HepG2 (cell line): ENCODE data around the gene CACNA1F. TPM values are rescaled to one million over a fixed set of nuclear protein-coding genes. Genes with fewer than 3 reads are reported as not detected.

Experiments
- ATAC-seq: fragments of 200-7000 bp; cut with Tn5 transposase; 3 replicates; pipeline ENCODE4 v1.9.1; 2020; ENCODE audit warnings: mild to moderate bottlenecking, moderate library complexity
- BruUV-seq: library from RNA; stranded (reverse); fragments of 400-500 nt; replicated peaks from 2 replicates; lab custom pipeline; 2021; lab: Mats Ljungman, UMichigan
- CTCF ChIA-PET: fragments of 300-600 bp; formaldehyde crosslinking; extraction: SDS; loops from one replicate; lab custom pipeline; 2021; ENCODE audit warnings: low total read pairs, inconsistent platforms, low intra/inter-chr PET ratio; lab: Yijun Ruan, JAX
- POLR2A ChIA-PET: fragments of 350-600 bp; sonication (Branson Sonifier 250); formaldehyde crosslinking; loops from one replicate; lab custom pipeline; 2020; ENCODE audit warnings: antibody characterized with exemption, inconsistent platforms; lab: Yijun Ruan, JAX
- DNase-seq: peaks from one replicate; pipeline ENCODE4 v3.0.0-alpha.2; 2015; ENCODE audit warnings: low spot score
- FAIRE-seq: peaks from 3 replicates; lab custom pipeline; 2011; peaks lifted over from hg19 to GRCh38; lab: Jason Lieb, UNC
- H2AFZ ChIP-seq: one replicate; pipeline ENCODE4 v1.6.1; 2011; ENCODE audit warnings: low read length, inconsistent platforms
- H3K27ac ChIP-seq: fragments of 300-600 bp; 3 replicates; pipeline ENCODE4 v1.8.0; 2011; ENCODE audit warnings: mixed run types, mild to moderate bottlenecking, mixed read lengths, low read length, inconsistent platforms; ENCODE audit not compliant: insufficient read depth; ENCODE audit errors: extremely low read length
- H3K27me3 ChIP-seq, 2 experiments: fragments of 200-600 bp in 1 of 2; 2 replicates in 1 of 2; 3 replicates in 1 of 2; pipeline versions ENCODE4 v1.6.0 to v1.8.0; 2011; ENCODE audit warnings: low read length in 2 of 2, mild to moderate bottlenecking in 2 of 2, moderate library complexity in 2 of 2, inconsistent platforms in 1 of 2; ENCODE audit not compliant: insufficient read depth in 2 of 2, control insufficient read depth in 1 of 2
- H3K36me3 ChIP-seq, 2 experiments: fragments of 200-600 bp in 1 of 2; replicated peaks in 1 of 2; 2 replicates in 1 of 2; 3 replicates in 1 of 2; pipeline versions ENCODE4 v1.5.1 to v1.8.0; 2011; ENCODE audit warnings: low read length in 2 of 2, inconsistent platforms in 1 of 2; ENCODE audit not compliant: insufficient read depth in 2 of 2, control insufficient read depth in 1 of 2
- H3K4me1 ChIP-seq: 2 replicates; pipeline ENCODE4 v1.5.1; 2012; ENCODE audit warnings: low read length, inconsistent platforms; ENCODE audit not compliant: insufficient read depth
- H3K4me2 ChIP-seq: 2 replicates; pipeline ENCODE4 v1.6.0; 2011; ENCODE audit warnings: low read depth, low read length, inconsistent platforms
- H3K4me3 ChIP-seq, 3 experiments: fragments of 200-600 bp in 1 of 3; sonication (generic), shearing (Covaris generic) in 1 of 3; replicated peaks in 1 of 3; 2 replicates each; pipeline ENCODE4 v1.5.1; 2011 to 2016; ENCODE audit warnings: low read length in 3 of 3, inconsistent platforms in 2 of 3, low read depth in 2 of 3, mild to moderate bottlenecking in 2 of 3, control low read depth in 1 of 3, mixed read lengths in 1 of 3; ENCODE audit not compliant: insufficient read depth in 1 of 3
- H3K79me2 ChIP-seq: one replicate; pipeline ENCODE4 v1.6.1; 2011; ENCODE audit warnings: low read length, inconsistent platforms; ENCODE audit not compliant: insufficient read depth
- H3K9ac ChIP-seq: 2 replicates; pipeline ENCODE4 v1.6.0; 2011; ENCODE audit warnings: mild to moderate bottlenecking, low read depth, low read length, inconsistent platforms; ENCODE audit not compliant: insufficient read depth
- H3K9me3 ChIP-seq: 2 replicates; pipeline ENCODE4 v1.5.1; 2012; ENCODE audit warnings: mild to moderate bottlenecking, low read length
- H4K20me1 ChIP-seq: 2 replicates; pipeline ENCODE4 v1.6.0; 2011; ENCODE audit warnings: inconsistent platforms, mild to moderate bottlenecking, low read length, moderate library complexity; ENCODE audit not compliant: insufficient read depth
- SRF ChIP-seq: IDR thresholded peaks from 2 replicates; pipeline ENCODE4 v1.6.1; 2011; ENCODE audit warnings: mild to moderate bottlenecking, low read depth, low read length, moderate library complexity
- ZNF687 ChIP-seq: sonication (generic); formaldehyde crosslinking; IDR thresholded peaks from 2 replicates; pipeline ENCODE4 v1.5.1; 2020; ENCODE audit warnings: mild to moderate bottlenecking, missing genetic modification reagents, moderate library complexity
- WGBS: methylation state at CpG from one replicate; pipeline ENCODE4 v1.1.6; 2017; ENCODE audit warnings: low lambda C conversion rate; 5-methylcytosine and 5-hydroxymethylcytosine counted together
- in situ Hi-C: cut with HindIII; loops from 2 replicates; pipeline ENCODE4 v1.10.0; 2017; ENCODE audit warnings: low pct_unique_long_range_greater_than_20kb; ENCODE audit not compliant: extremely low pct_ligation_motif_present
- intact Hi-C: fragments of 100-400 bp; cut with micrococcal nuclease; formaldehyde crosslinking; loops from one replicate; pipeline ENCODE4 v1.10.0; 2022; ENCODE audit not compliant: unreplicated experiment
- polyA plus RNA-seq, 8 experiments: library from polyadenylated mRNA; depleted of rRNA in 3 of 8; stranded (reverse) in 7 of 8; unstranded in 1 of 8; fragments of >200 nt; fragmentation: Illumina TruSeq in 4 of 8; extraction: Trizol in 4 of 8; gene quantifications; 2 replicates each; pipeline versions ENCODE4 v1.2.1 to v1.2.3, GENCODE V29; 2011 to 2016; ENCODE audit warnings: low read depth in 4 of 8, missing spikeins in 1 of 8, mixed read lengths in 1 of 8; ENCODE audit not compliant: insufficient read depth in 1 of 8
- total RNA-seq, 5 experiments: library from RNA; depleted of rRNA; stranded (reverse); fragments of >200 nt; fragmentation: Illumina TruSeq; extraction: Trizol; gene quantifications; 2 replicates each; pipeline ENCODE4 v1.2.3, GENCODE V29; 2016; ENCODE audit warnings: low read depth in 1 of 5

The CACNA1F gene
- total and polyA plus RNA-seq, 2 of the 13 experiments (the other 11 are each of a cell fraction or from before 2014, with no cell fraction given), result 0.03 TPM; not detected in 1

GRCh38 chrX:49258749-49259124 lies 25.6 kb upstream of the CACNA1F start:
- Histone ChIP-seq H3K79me2 (no peaks in the 10 kb centered on the region), H3K4me1 (peaks cover 11% of the 10 kb centered on the region), H3K9ac (no peak overlapping the region), H2AFZ (no peak overlapping the region), H3K27ac (no peak overlapping the region), H4K20me1 (no peaks in the 10 kb centered on the region), H3K4me2 (peak overlapping the region; percentile 23; the same call in 1 of the 2 replicates), H3K27me3 (no peaks in the 10 kb centered on the region), H3K36me3 (no peaks in the 10 kb centered on the region), H3K9me3 (no peaks in the 10 kb centered on the region), H3K4me3 (no peak overlapping the region)
- 25% methylated on average over 1 of the region's 5 CpGs for WGBS
- POLR2A ChIA-PET, result interaction anchor here (1.8 kb wide), 1 partner anchor 10 kb away, joined by 6 read pairs; the partner anchor contains the start of gene PPP1R3F
- peak; percentile 1 for DNase-seq
- CTCF ChIA-PET, result no interaction called here
- intact Hi-C loops (no loop called here), in situ Hi-C loops (no loop called here)
- TF ChIP-seq SRF (no peak), ZNF687 (CRISPR knock-in tag) (0 out of 2 replicates have a peak, but pooled peaks have one; percentile 6)
- BruUV-seq, result no TSS peak
- FAIRE-seq, result peak; percentile 76
- ATAC-seq, result peak; percentile 80
